ENCODE results near the gene DOCK11. TPM values are rescaled to one million over a fixed set of nuclear protein-coding genes. Genes with fewer than 3 reads are reported as not detected.
"Not testable (repeated sequence)": the region's sequence is repeated elsewhere in the genome, so short reads cannot be mapped to it uniquely, and the experiment has no call there.

The DOCK11 gene
- total RNA-seq, 2 donors from 2014 or later = 45.5 to 50.6 TPM

- H3K9me3 Mint-ChIP-seq = not testable (repeated sequence)
These were observed 221.2 kb downstream of the DOCK11 start for GRCh38 chrX:118716833-118717232.

DNA sequence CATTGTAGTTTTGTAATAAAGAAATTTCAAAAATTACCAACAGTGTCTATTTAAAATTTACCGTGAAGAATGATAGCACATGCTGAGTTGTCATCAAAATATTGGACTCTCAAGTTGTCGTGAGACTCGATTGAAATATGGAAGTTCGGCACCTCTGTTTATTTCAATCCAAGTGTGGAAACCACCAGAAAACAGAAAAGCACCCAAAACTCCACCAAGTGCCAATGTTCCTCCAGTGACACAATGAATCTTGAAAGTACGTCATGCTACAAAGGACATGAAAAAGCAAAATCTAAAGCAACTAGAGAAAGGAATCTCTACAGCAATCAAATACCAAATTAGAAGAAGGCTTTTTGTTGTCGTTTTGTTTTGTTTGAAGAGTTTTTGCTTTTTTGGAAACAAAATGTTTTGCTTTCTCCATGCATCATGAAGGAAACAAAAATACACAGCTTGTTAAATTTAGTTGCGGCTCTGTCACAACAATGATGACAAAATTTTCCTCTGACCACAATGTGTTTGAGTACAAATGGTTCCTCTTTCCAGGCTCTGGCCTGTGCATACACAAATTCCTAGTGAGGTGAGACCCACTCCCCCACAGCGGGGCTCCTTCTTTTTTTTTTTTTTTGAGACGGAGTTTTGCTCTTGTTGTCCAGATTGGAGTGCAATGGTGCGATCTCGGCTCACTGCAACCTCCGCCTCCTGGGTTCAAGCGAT is 222.2 kb downstream of the DOCK11 start:
- no peak for ATAC-seq (replicated peaks)
- no peak overlapping the region for H3K4me3 Mint-ChIP-seq
- H3K27ac Mint-ChIP-seq = no peak overlapping the region
- no peaks in the 10 kb centered on the region for H3K9me3 Mint-ChIP-seq
- no peaks in the 10 kb centered on the region for H3K36me3 Mint-ChIP-seq (ENCODE audit: low read depth)
- peaks cover 7% of the 10 kb centered on the region for H3K27me3 Mint-ChIP-seq
- H3K4me1 Mint-ChIP-seq = no peaks in the 10 kb centered on the region

More at GRCh38 chrX:118716833-118717232, 221.2 kb downstream of the DOCK11 start:
- H3K4me3 Mint-ChIP-seq; H3K27me3 Mint-ChIP-seq; H3K4me1 Mint-ChIP-seq; H3K27ac Mint-ChIP-seq; H3K36me3 Mint-ChIP-seq (ENCODE audit: low read depth); ATAC-seq (replicated peaks): not testable (repeated sequence)

DNA sequence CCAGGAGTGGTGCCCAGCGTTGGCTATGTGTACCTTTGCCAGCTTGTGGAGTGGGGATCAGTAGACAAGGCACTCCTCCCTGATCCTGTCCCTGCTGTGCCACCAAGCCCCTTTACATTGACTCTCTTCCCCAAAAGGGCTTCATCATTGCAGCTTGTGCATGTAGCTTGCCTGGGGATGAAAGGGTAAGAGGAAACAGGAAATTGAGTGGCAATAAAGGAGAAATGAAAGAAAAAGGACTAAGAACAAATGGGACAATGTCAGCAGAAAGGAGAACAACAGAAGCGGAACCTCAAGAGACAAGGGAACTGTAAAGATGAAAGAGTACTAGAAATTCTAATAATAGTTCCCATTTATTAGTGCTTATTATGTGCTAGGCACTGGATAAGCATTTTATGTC is 223.1 kb downstream of the DOCK11 start:
- Mint-ChIP-seq H3K4me1 (no peaks in the 10 kb centered on the region), H3K9me3 (no peaks in the 10 kb centered on the region), H3K27ac (no peak overlapping the region), H3K36me3 (ENCODE audit: low read depth) (no peaks in the 10 kb centered on the region), H3K27me3 (peaks cover 7% of the 10 kb centered on the region), H3K4me3 (no peak overlapping the region)
- ATAC-seq (replicated peaks) = no peak

- Mint-ChIP-seq H3K27me3 (peaks cover 7% of the 10 kb centered on the region), H3K4me1 (no peaks in the 10 kb centered on the region), H3K36me3 (ENCODE audit: low read depth) (no peaks in the 10 kb centered on the region), H3K4me3 (no peak overlapping the region), H3K27ac (no peak overlapping the region), H3K9me3 (no peaks in the 10 kb centered on the region)
- no peak for ATAC-seq (replicated peaks)
These were observed 224.6 kb downstream of the DOCK11 start for GRCh38 chrX:118720058-118720707.

DNA sequence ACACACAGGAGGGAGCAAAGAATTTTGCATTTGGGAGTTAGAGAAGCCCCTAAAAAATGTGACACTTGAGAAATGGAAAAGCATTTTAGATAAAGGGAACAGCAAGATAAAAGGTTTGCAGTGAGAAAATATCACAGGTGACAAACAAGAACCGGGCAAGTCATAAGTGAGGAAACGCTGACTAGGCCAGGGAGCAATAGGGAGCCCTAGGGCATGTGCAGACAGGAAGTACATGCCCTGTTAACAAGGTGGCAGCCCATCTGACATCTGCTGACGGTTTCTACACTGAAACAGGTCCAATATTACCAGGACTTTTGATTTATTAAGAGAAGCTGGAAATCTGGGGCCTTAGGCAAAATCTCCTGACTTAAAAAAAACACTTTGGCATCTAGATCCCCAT is 227.8 kb downstream of the DOCK11 start:
- Mint-ChIP-seq H3K27ac (no peak overlapping the region), H3K4me3 (no peak overlapping the region), H3K36me3 (ENCODE audit: low read depth) (no peaks in the 10 kb centered on the region), H3K4me1 (no peaks in the 10 kb centered on the region), H3K27me3 (peaks cover 10% of the 10 kb centered on the region), H3K9me3 (no peaks in the 10 kb centered on the region)
- no peak for ATAC-seq (replicated peaks)

DNA sequence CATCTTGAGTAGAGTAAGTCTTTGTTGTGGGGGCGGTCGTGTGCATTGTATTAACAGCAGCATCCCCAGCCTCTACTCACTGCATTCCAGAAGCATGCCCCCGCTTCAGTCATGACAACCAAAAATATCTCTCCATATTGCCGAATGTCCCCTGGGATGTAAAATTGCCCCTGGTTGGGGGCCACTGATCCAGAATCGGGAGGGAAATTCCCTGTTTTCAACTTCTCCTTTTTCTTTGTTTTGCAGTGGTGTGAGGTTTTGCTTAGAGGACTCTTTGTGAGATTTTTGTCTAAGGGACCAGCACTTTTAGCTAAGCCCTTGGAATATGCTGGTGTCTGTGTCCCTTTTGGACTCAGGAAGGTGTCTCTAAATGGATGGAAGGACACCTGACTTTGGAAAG is 228.8 kb downstream of the DOCK11 start:
- Mint-ChIP-seq H3K27me3 (peaks cover 14% of the 10 kb centered on the region), H3K9me3 (no peaks in the 10 kb centered on the region), H3K4me1 (no peaks in the 10 kb centered on the region), H3K27ac (no peak overlapping the region), H3K36me3 (ENCODE audit: low read depth) (no peaks in the 10 kb centered on the region), H3K4me3 (no peak overlapping the region)
- no peak for ATAC-seq (replicated peaks)

- Mint-ChIP-seq H3K4me3 (no peak overlapping the region), H3K9me3 (no peaks in the 10 kb centered on the region), H3K4me1 (no peaks in the 10 kb centered on the region), H3K27me3 (peaks cover 13% of the 10 kb centered on the region), H3K27ac (no peak overlapping the region), H3K36me3 (ENCODE audit: low read depth) (no peaks in the 10 kb centered on the region)
- no peak for ATAC-seq (replicated peaks)
These were observed 229.2 kb downstream of the DOCK11 start for GRCh38 chrX:118724775-118725174.

GRCh38 chrX:118726396-118726795 is 230.8 kb downstream of the DOCK11 start:
- Mint-ChIP-seq H3K4me1 (no peaks in the 10 kb centered on the region), H3K27ac (no peak overlapping the region), H3K36me3 (ENCODE audit: low read depth) (no peaks in the 10 kb centered on the region), H3K9me3 (no peaks in the 10 kb centered on the region), H3K27me3 (peaks cover 18% of the 10 kb centered on the region), H3K4me3 (peak overlapping the region; percentile 54)
- no peak for ATAC-seq (replicated peaks)

DNA sequence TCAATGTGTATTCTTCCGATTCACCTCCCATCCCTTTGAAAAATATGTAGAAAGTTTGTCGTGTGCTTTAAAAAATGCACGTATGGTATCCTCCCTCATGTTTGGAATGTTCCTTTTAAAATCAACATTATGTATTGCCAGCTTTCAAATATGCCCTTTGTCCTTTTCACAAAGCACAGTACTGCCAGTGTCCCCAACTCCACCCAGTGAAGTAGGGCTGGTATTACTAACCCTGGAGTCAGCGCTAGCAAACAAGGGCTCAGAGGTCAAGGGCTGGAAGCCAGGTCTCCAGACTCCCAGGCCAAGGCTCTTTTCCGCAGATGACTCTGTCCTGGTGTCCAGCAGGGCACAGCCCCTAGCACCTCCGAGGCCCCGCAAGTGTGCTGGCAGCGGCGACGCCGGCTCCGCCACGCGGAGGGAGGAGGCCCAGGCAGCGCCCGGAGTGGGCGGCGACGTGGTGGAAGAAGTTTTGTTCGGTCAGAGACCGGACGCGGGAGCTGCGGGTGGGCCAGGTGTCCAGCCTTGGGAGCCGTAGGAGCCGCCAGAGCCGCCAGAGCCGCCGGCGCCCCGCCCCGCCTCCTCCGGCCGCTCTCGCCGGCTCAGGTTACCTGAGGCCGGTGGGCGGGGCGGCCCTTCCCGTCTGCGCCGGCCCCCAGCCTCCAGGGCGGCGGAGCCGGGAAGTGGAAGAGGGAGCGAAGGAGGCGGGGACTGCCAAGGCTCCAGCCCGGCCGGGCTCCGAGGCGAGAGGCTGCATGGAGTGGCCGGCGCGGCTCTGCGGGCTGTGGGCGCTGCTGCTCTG is 231.5 kb downstream of the DOCK11 start, which contains the start of gene IL13RA1:
Gene IL13RA1, plus strand, starts transcription at position 720 of the 799 bp plus-strand sequence. Its CDS starts 33 bp downstream, at position 753.
- H3K4me1 Mint-ChIP-seq = no peaks in the 10 kb centered on the region
- H3K27me3 Mint-ChIP-seq = peaks cover 18% of the 10 kb centered on the region
- no peaks in the 10 kb centered on the region for H3K9me3 Mint-ChIP-seq
- H3K27ac Mint-ChIP-seq = no peak within 1 kb of the TSS
- ATAC-seq (replicated peaks) = peak; percentile 88
- no peaks in the 10 kb centered on the region for H3K36me3 Mint-ChIP-seq (ENCODE audit: low read depth)
- peak within 1 kb of the TSS; percentile 54 for H3K4me3 Mint-ChIP-seq

- Mint-ChIP-seq H3K27me3 (peaks cover 18% of the 10 kb centered on the region), H3K36me3 (ENCODE audit: low read depth) (no peaks in the 10 kb centered on the region), H3K27ac (no peak overlapping the region), H3K9me3 (no peaks in the 10 kb centered on the region), H3K4me1 (no peaks in the 10 kb centered on the region), H3K4me3 (peak overlapping the region; percentile 38)
- no peak for ATAC-seq (replicated peaks)
These were observed 232.2 kb downstream of the DOCK11 start for GRCh38 chrX:118727686-118728339.

- Mint-ChIP-seq H3K4me1 (no peaks in the 10 kb centered on the region), H3K9me3 (no peaks in the 10 kb centered on the region), H3K4me3 (no peak overlapping the region), H3K36me3 (ENCODE audit: low read depth) (no peaks in the 10 kb centered on the region), H3K27ac (no peak overlapping the region), H3K27me3 (peaks cover 18% of the 10 kb centered on the region)
- ATAC-seq (replicated peaks) = no peak
These were observed 233.5 kb downstream of the DOCK11 start for GRCh38 chrX:118729042-118729652.

DNA sequence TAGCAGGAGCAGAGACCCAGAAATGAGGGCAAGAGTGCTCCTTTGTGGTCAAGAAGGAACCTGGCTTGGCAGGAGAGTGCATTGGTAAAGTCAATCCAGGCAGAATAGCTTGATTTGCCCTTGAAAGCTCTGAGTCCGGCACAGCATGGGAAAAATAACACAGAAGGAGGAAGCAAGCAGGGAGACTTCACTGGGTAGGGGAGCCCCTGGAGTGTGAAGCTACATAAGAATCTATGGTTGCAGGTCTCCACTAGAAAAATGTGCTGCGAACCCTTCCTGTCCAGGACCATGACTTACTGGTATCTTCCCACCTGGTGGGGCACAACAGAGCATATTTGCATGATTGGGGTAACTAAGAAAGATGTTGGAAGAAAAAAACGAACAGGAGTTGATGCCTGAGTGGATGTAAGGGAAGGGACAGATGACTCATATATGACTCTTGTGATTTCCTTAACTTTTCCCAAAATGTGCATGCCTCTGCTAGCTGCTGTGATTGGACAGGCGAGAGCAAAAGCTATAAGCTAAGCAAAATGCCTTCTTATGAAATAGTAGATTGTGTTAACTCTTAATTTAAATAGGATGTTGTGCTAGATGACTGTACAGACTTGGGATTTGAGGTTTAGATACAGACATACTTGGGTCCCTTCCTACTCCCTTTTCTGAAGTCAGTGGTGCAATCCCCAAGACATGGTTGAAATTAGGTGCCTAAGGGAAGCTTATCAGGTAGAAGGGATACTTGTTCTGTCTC is 235.1 kb downstream of the DOCK11 start:
- Mint-ChIP-seq H3K27me3 (peaks cover 22% of the 10 kb centered on the region), H3K4me3 (no peak overlapping the region), H3K27ac (no peak overlapping the region)

DNA sequence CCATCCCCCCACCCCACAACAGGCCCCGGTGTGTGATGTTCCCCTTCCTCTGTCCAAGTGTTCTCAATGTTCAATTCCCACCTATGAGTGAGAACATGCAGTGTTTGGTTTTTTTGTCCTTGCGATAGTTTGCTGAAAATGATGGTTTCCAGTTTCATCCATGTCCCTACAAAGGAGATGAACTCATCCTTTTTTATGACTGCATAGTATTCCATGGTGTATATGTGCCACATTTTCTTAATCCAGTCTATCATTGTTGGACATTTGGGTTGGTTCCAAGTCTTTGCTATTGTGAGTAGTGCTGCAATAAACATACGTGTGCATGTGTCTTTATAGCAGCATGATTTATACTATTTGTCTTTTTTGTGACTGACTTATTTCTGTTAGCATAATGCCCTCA is 236.9 kb downstream of the DOCK11 start:
- H3K27me3 Mint-ChIP-seq = peaks cover 28% of the 10 kb centered on the region
- H3K27ac Mint-ChIP-seq; H3K36me3 Mint-ChIP-seq (ENCODE audit: low read depth); ATAC-seq (replicated peaks); H3K9me3 Mint-ChIP-seq; H3K4me3 Mint-ChIP-seq; H3K4me1 Mint-ChIP-seq: not testable (repeated sequence)

More for the DNA sequence above, 235.1 kb downstream of the DOCK11 start:
- no peaks in the 10 kb centered on the region for H3K36me3 Mint-ChIP-seq (ENCODE audit: low read depth)
- no peaks in the 10 kb centered on the region for H3K4me1 Mint-ChIP-seq
- no peaks in the 10 kb centered on the region for H3K9me3 Mint-ChIP-seq
- ATAC-seq (replicated peaks) = no peak
